ENCODE measurements around the gene EVA1C. TPM values are rescaled to one million over a fixed set of nuclear protein-coding genes. Genes with fewer than 3 reads are reported as not detected.
"Not testable (repeated sequence)": the region's sequence is repeated elsewhere in the genome, so short reads cannot be mapped to it uniquely, and the experiment has no call there.

Gene EVA1C, protein sequence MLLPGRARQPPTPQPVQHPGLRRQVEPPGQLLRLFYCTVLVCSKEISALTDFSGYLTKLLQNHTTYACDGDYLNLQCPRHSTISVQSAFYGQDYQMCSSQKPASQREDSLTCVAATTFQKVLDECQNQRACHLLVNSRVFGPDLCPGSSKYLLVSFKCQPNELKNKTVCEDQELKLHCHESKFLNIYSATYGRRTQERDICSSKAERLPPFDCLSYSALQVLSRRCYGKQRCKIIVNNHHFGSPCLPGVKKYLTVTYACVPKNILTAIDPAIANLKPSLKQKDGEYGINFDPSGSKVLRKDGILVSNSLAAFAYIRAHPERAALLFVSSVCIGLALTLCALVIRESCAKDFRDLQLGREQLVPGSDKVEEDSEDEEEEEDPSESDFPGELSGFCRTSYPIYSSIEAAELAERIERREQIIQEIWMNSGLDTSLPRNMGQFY
- total RNA-seq, result 10 to 100 TPM; 18.0 to 39.8 (median 23.5) TPM
- polyA plus RNA-seq, result 20.6 TPM
- long read RNA-seq, donor 1, transcript EVA1C-201 (8 exons, 1,998 nt), result major isoform, 30 of 61 reads
- long read RNA-seq, donor 1, transcript EVA1C-202 (8 exons, 1,668 nt), result minor isoform, 5 of 61 reads
- long read RNA-seq, donor 1, partial matches to known transcripts, result 0 of 61 reads
- long read RNA-seq, donor 1, other reads (novel, unspliced or antisense), result 23 of 61 reads
- long read RNA-seq, donor 2, partial matches to known transcripts, result 0 of 8 reads
- long read RNA-seq, donor 2, other reads (novel, unspliced or antisense), result 2 of 8 reads
- long read RNA-seq, donor 3, transcript EVA1C-206 (7 exons, 1,745 nt), result minor isoform, 7 of 120 reads
- long read RNA-seq, donor 3, transcript EVA1C-201 (8 exons, 1,998 nt), result major isoform, 50 of 120 reads
- long read RNA-seq, donor 3, partial matches to known transcripts, result 3 of 120 reads
- long read RNA-seq, donor 3, other reads (novel, unspliced or antisense), result 56 of 120 reads
- long read RNA-seq, donor 4, transcript EVA1C-201 (8 exons, 1,998 nt), result major isoform, 9 of 15 reads
- long read RNA-seq, donor 4, partial matches to known transcripts, result 0 of 15 reads
- long read RNA-seq, donor 4, other reads (novel, unspliced or antisense), result 4 of 15 reads

DNA sequence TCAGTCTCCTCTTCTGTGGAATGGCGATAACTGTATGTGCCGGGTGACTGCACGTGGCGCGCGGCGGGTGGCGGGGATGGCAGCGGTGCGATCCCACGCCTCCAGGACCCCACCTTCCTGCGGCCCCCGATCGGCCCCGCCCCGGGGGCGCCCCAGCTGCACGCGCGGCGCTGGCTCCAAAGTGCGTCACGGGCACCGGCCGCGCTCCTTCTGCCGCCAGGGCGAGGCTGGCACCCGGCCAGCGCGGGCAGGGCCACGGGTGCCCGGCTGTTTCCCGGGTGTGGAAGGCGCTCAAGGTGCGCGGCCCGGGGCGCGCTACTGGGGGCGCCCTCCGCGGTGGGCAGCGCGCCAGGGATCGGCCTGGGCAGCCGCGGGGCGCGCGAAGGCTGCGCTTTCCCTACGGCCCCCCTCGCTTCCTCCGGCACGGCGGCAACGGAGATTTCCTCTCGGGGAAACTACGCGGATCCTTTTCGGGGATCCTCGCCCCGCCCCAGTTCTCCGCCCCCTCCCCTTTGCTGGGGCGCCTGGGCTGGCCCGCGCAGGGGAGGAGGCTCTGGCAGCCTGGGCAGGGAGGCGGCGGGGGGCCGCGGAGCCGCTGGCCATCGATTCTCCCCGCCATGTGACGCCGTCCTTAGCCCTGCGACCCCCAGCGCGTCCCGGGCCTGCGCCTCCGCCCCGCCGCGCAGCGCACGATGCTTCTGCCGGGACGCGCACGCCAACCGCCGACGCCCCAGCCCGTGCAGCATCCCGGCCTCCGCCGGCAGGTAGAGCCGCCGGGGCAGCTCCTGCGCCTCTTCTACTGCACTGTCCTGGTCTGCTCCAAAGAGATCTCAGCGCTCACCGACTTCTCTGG, at the start of gene EVA1C:
EVA1C (plus strand) TSS at position 545 of the 853 bp plus-strand sequence; CDS start at position 693, 148 bp downstream.
- Histone ChIP-seq H3K4me3 (ENCODE audit: low read length) (peak within 1 kb of the TSS; percentile 79), H3K4me1 (ENCODE audit: control insufficient read depth, insufficient read depth, low read length) (peaks cover 15% of the 10 kb centered on the region), H3K27me3 (ENCODE audit: control insufficient read depth, insufficient read depth) (no peaks in the 10 kb centered on the region), H3K9me3 (ENCODE audit: control insufficient read depth, low read length) (no peaks in the 10 kb centered on the region), H3K27ac (ENCODE audit: low read length) (peak within 1 kb of the TSS; percentile 99)
- WGBS, result under 1% methylated on average over 104 of the region's 104 CpGs
- ATAC-seq, result peak; percentile 66 to 77
- intact Hi-C loops (cut with DNase I), result loop anchor here in 1 of 4 donors (5.0 kb wide), 1 partner anchor 155 kb away; no protein-coding TSS in a partner anchor
- peak; percentile 84 to 93 (median 91) for DNase-seq

DNA sequence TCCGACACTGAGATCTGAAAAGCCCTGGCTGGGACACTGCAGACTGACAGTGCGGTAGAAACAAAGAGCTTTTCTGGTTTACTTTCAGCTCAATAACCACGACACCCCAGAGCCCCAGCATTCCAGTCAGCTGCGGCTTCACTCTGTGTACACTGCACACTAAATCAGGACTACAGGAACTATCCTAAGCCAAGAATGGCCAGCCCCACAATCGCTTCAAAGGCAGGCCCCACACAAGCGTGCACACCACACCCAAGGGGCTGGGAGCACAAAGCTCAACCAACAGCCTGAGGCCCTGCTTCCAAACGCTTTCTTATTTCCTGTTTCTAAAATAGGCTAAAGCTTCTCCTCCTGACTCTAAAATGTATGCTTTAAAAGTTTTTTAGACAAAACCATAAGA, 48.1 kb upstream of the EVA1C start:
- WGBS, result 61% methylated on average over 7 of the region's 7 CpGs
- no peaks in the 10 kb centered on the region for H3K27me3 ChIP-seq (ENCODE audit: control insufficient read depth, insufficient read depth)
- intact Hi-C loops (cut with DNase I), result no loop called here
- ATAC-seq (peak; percentile 75 to 95), DNase-seq (peak; percentile 40 to 69 (median 59))
- no peak overlapping the region for H3K4me3 ChIP-seq (ENCODE audit: low read length)
- peak overlapping the region; percentile 68 for H3K27ac ChIP-seq (ENCODE audit: low read length)
- H3K9me3 ChIP-seq (ENCODE audit: control insufficient read depth, low read length), result no peaks in the 10 kb centered on the region
- peaks cover 3% of the 10 kb centered on the region for H3K4me1 ChIP-seq (ENCODE audit: control insufficient read depth, insufficient read depth, low read length)

DNA sequence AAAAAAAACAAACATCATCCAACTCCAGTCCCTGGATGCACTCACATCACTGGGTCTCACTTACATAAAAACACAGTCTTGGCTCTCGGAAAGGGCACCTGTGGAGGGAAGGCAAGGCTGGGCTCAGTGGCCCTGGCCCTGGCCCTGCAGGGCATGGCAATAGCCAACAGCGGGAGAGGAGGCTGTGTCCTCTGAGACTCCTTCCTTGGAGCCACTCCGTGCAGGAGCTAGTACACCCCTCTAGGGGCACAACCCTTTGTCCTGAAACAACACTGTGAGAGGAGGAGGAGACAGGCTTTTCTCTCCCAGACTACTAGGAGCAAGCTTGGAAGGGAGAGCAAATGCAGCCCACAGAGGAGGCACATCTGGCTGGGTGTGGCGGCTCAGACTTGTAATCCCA, 47.7 kb upstream of the EVA1C start:
- 68% methylated on average over 4 of the region's 4 CpGs for WGBS
- Histone ChIP-seq H3K9me3 (ENCODE audit: control insufficient read depth, low read length) (no peaks in the 10 kb centered on the region), H3K4me1 (ENCODE audit: control insufficient read depth, insufficient read depth, low read length) (peaks cover 3% of the 10 kb centered on the region), H3K27ac (ENCODE audit: low read length) (peak overlapping the region; percentile 69), H3K27me3 (ENCODE audit: control insufficient read depth, insufficient read depth) (no peaks in the 10 kb centered on the region), H3K4me3 (ENCODE audit: low read length) (no peak overlapping the region)
- ATAC-seq (peak in 1 of 2 donors; percentile 55), DNase-seq (no peak)
- intact Hi-C loops (cut with DNase I), result no loop called here

DNA sequence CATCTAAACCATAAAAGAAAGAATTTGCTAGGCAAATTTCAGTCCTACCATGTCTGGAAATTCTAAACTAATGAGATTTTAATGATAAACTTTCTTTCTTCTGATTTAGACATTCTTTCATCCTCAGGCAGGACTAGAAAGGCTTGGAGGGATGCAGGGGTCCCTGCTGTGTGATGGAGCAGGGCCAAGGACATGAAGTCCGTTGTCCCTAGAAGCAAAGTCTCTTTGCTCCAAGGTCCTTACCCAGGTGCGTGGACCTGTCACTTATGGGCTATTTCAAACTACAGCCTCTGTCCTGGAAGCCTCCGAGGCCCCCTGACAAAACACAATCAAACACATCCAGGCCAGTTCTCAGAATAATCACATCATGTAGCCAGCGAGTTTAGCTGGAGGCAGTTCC, 46.3 kb upstream of the EVA1C start:
- Histone ChIP-seq H3K9me3 (ENCODE audit: control insufficient read depth, low read length) (no peaks in the 10 kb centered on the region), H3K4me1 (ENCODE audit: control insufficient read depth, insufficient read depth, low read length) (peaks cover 3% of the 10 kb centered on the region), H3K27me3 (ENCODE audit: control insufficient read depth, insufficient read depth) (no peaks in the 10 kb centered on the region), H3K27ac (ENCODE audit: low read length) (no peak overlapping the region), H3K4me3 (ENCODE audit: low read length) (no peak overlapping the region)
- WGBS, result 93% methylated on average over 4 of the region's 4 CpGs
- DNase-seq (no peak), ATAC-seq (no peak)
- intact Hi-C loops (cut with DNase I), result no loop called here

DNA sequence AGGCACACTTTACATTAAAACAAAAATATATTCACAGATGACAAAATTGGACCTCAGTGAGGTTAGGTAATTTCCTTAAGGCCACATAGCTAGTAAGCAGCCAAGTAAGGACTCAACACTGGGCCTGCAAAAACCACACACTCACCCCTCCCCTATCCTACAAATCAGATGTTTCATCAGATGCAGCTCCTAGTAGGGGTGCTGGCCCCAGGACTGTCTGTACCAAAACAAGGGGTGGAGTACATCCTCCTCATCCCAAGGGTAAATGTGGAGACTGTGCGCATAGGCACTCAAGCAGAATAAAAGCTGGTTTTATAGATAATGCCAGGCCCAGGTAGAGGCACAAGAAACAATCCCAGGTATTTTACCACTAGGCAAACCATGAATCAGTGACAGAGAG, 45.3 kb upstream of the EVA1C start:
- ATAC-seq (no peak), DNase-seq (no peak)
- WGBS, result 95% methylated on average over 1 of the region's 1 CpG
- intact Hi-C loops (cut with DNase I), result no loop called here
- H3K27me3 ChIP-seq (ENCODE audit: control insufficient read depth, insufficient read depth), result no peaks in the 10 kb centered on the region
- peaks cover 6% of the 10 kb centered on the region for H3K4me1 ChIP-seq (ENCODE audit: control insufficient read depth, insufficient read depth, low read length)
- H3K4me3 ChIP-seq (ENCODE audit: low read length), result no peak overlapping the region
- H3K27ac ChIP-seq (ENCODE audit: low read length), result no peak overlapping the region
- no peaks in the 10 kb centered on the region for H3K9me3 ChIP-seq (ENCODE audit: control insufficient read depth, low read length)

DNA sequence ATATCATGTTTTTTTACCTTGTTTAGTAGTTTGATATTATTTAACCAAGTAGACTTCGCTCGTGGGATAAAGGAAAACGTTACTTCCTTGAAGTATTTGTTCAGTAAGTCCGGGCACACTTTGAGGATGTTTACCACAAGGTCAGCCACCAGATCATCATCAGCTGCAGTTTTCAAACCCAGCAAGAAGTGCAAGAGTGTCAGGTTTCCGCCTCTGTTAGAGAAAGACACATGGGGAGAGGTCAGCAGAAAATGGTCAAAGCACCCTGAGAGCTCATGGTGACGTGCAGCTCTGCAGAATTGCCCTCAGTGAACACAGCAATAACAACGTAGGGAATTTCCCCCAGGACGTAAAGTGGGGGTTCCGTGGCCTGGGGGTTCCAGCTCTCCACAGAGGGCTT, 44.1 kb upstream of the EVA1C start:
- Histone ChIP-seq H3K27me3 (ENCODE audit: control insufficient read depth, insufficient read depth) (no peaks in the 10 kb centered on the region), H3K4me1 (ENCODE audit: control insufficient read depth, insufficient read depth, low read length) (peaks cover 6% of the 10 kb centered on the region), H3K4me3 (ENCODE audit: low read length) (no peak overlapping the region), H3K27ac (ENCODE audit: low read length) (no peak overlapping the region), H3K9me3 (ENCODE audit: control insufficient read depth, low read length) (no peaks in the 10 kb centered on the region)
- DNase-seq (no peak), ATAC-seq (no peak)
- WGBS, result 76% methylated on average over 9 of the region's 9 CpGs
- intact Hi-C loops (cut with DNase I), result no loop called here

DNA sequence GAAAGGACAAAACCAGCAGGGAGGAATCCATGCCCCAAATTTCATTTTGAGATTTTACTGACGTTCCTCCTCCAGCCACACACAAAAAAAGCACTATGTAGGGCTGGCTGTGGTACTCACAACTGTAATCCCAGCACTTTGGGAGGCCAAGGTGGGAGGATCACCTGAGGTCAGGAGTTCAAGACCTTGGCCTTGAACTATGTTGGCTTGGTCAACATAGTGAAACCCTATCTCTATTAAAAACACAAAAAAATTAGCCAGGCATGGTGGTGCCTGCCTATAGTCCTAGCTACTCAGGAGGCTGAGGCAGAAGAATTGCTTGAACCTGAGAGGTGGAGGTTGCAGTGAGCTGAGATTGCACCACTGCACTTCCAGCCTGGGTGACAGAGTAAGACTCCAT, 43.5 kb upstream of the EVA1C start:
- H3K9me3 ChIP-seq (ENCODE audit: control insufficient read depth, low read length); H3K4me1 ChIP-seq (ENCODE audit: control insufficient read depth, insufficient read depth, low read length); intact Hi-C loops (cut with DNase I); DNase-seq; H3K4me3 ChIP-seq (ENCODE audit: low read length); H3K27me3 ChIP-seq (ENCODE audit: control insufficient read depth, insufficient read depth); H3K27ac ChIP-seq (ENCODE audit: low read length); ATAC-seq: not testable (repeated sequence)
- 70% methylated on average over 1 of the region's 1 CpG for WGBS

DNA sequence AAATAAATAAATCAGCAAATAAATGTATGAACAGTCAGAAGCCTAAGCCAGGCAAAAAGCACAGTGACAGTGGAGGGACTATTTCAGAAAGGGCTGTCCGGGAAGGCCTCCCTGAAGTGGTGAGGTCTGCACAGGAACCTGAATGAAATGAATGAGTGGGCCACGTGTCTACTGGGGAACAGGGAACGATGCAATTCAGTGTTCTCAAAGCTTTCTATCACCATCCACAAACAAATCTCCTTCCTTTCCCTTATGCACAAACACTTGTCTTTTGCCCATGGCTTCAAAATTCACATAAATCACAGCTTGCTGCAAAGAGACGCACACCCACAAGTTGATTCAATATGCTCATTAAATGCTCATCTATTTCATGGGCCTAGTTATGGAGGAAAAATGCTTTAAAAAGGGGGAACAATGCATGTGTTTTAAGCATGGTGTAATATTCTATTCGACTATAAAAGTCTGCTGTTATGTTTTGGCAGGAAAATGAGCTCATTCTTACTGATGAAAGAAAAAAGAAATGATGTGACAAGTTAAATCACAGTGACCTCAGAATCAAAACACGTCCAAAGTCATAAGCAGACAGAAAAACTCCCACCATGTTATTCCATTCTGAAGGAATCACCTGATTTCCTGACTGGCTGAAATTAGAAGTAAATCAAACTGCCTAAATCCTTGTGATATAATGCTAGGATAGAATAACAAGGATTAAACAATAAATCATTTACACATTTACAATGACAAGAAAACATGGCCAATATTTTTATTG, 41.3 kb upstream of the EVA1C start:
- WGBS, result 61% methylated on average over 6 of the region's 6 CpGs
- ATAC-seq (no peak), DNase-seq (no peak)
- Histone ChIP-seq H3K27ac (ENCODE audit: low read length) (no peak overlapping the region), H3K27me3 (ENCODE audit: control insufficient read depth, insufficient read depth) (no peaks in the 10 kb centered on the region), H3K4me3 (ENCODE audit: low read length) (no peak overlapping the region), H3K9me3 (ENCODE audit: control insufficient read depth, low read length) (no peaks in the 10 kb centered on the region), H3K4me1 (ENCODE audit: control insufficient read depth, insufficient read depth, low read length) (peaks cover 3% of the 10 kb centered on the region)
- intact Hi-C loops (cut with DNase I), result no loop called here

DNA sequence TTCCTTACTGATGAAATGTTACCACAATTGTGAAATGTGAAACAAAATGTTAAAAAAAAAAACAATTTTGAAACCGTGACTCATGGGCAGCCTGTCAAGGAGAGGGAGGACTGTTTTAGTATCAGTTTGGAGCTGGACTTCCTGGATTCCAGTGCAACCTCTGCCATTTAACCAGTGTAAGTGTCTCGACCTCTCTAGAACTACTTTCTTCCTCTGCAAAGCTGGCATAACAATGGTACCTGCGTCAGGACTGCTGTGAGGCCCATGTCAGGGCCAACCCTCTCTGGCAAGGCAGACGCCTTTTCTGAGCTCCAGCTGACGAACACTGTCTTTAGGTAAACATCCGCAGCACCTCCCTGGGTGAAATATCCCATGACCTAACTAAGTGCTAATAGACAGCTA, 40.6 kb upstream of the EVA1C start:
- 56% methylated on average over 6 of the region's 6 CpGs for WGBS
- Histone ChIP-seq H3K27me3 (ENCODE audit: control insufficient read depth, insufficient read depth) (no peaks in the 10 kb centered on the region), H3K27ac (ENCODE audit: low read length) (peak overlapping the region; percentile 90), H3K4me3 (ENCODE audit: low read length) (no peak overlapping the region), H3K9me3 (ENCODE audit: control insufficient read depth, low read length) (no peaks in the 10 kb centered on the region), H3K4me1 (ENCODE audit: control insufficient read depth, insufficient read depth, low read length) (peaks cover 3% of the 10 kb centered on the region)
- peak; percentile 67 to 91 for ATAC-seq
- DNase-seq, result peak in 1 of 3 donors; percentile 38
- intact Hi-C loops (cut with DNase I), result no loop called here

DNA sequence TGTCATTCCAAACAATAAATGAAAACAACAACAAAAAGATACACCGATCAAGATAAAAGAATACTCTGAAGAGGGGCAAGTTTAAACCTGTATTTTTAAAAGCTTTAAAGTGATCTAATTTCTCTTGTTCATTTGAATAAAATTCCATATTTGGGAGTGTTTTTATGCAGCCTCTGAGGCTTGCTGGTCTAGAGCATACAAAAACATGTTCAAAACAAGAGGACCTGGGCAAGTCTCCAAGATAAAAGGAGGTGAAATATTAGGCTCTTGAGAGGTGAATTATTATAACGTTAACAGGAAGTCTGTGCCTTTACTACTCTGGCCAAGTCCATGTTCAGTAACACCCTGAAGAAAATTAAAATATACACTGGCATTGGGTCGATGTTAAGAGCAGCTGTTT, 39.8 kb upstream of the EVA1C start:
- WGBS, result 54% methylated on average over 3 of the region's 3 CpGs
- intact Hi-C loops (cut with DNase I), result no loop called here
- no peak for DNase-seq
- Histone ChIP-seq H3K4me1 (ENCODE audit: control insufficient read depth, insufficient read depth, low read length) (peaks cover 3% of the 10 kb centered on the region), H3K27me3 (ENCODE audit: control insufficient read depth, insufficient read depth) (no peaks in the 10 kb centered on the region), H3K27ac (ENCODE audit: low read length) (no peak overlapping the region), H3K4me3 (ENCODE audit: low read length) (no peak overlapping the region), H3K9me3 (ENCODE audit: control insufficient read depth, low read length) (no peaks in the 10 kb centered on the region)
- no peak for ATAC-seq

Data from right cardiac atrium (tissue), 5 donors.